Astrocyte of the cerebellum (primary cell): ENCODE data around the gene ACOXL.

Experiments used
- DNase-seq: peaks from one replicate; pipeline ENCODE4 v3.0.0-alpha.2; 2011; ENCODE audit warnings: low read depth
- H3K4me3 ChIP-seq: 2 replicates; pipeline ENCODE4 v1.5.1; 2011; ENCODE audit warnings: mild to moderate bottlenecking, low read depth, low read length, moderate library complexity
- in situ Hi-C: cut with HindIII; loops from 2 replicates; pipeline ENCODE4 v1.10.0; 2017; ENCODE audit warnings: low sequenced_read_pairs
- TF ChIP-seq, protein P1 (sequence below): IDR thresholded peaks from 2 replicates; pipeline ENCODE4 v1.5.1; 2012; ENCODE audit warnings: low read length, low read depth, moderate library complexity, mild to moderate bottlenecking; ENCODE audit errors: missing control alignments

Gene ACOXL

DNA sequence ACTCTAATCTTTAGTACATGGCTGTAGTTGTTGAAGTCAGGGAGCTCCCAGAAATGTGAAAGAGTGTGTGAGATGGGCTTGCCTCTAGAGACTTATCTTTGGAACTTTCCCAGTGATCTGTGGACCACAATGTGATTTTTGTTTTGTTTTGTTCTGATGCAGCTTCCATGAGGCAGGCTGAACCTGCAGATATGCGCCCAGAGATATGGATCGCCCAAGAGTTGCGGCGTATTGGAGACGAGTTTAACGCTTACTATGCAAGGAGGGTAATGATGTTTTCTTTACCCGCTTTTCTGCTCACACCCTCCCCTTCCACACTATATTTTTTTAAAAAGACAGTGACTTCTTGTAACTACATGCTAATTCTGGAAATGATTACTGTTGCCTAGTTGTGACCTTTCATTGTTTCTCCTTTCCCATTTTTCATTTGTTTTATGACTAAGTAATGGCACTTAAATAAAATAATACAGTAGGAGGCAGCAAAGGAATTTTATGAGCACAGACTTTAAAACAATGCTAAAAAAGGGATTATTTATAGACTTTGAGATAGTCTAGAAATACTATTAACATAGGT lies 417.6 kb downstream of the ACOXL start:
- in situ Hi-C loops = no loop called here
- DNase-seq = no peak
- TF ChIP-seq, protein P1, sequence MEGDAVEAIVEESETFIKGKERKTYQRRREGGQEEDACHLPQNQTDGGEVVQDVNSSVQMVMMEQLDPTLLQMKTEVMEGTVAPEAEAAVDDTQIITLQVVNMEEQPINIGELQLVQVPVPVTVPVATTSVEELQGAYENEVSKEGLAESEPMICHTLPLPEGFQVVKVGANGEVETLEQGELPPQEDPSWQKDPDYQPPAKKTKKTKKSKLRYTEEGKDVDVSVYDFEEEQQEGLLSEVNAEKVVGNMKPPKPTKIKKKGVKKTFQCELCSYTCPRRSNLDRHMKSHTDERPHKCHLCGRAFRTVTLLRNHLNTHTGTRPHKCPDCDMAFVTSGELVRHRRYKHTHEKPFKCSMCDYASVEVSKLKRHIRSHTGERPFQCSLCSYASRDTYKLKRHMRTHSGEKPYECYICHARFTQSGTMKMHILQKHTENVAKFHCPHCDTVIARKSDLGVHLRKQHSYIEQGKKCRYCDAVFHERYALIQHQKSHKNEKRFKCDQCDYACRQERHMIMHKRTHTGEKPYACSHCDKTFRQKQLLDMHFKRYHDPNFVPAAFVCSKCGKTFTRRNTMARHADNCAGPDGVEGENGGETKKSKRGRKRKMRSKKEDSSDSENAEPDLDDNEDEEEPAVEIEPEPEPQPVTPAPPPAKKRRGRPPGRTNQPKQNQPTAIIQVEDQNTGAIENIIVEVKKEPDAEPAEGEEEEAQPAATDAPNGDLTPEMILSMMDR = no peak
- no peak overlapping the region for H3K4me3 ChIP-seq

GRCh38 chr2:111154758-111155157 lies 422.4 kb downstream of the ACOXL start:
- no peak overlapping the region for H3K4me3 ChIP-seq
- TF ChIP-seq, protein P1 = no peak
- in situ Hi-C loops = no loop called here
- DNase-seq = no peak

DNA sequence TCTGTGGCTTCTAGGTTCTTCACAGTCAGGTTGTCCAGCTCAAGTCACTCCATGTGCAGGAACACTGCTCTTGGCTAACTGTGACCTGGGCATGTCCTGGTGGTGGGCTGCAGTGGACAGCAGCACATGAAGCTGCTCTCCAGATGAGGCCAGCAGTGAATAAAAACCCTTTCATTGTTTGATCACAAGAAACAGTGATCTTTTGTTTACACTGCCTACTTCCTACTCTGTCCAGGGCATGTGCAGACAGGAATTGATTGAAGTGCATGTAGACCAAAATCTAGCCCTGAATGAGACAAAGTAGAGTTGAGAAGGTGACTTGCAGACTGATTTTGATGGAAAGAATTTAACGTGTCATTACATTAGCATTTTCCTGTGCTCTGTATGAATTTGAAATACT lies 423.2 kb downstream of the ACOXL start:
- H3K4me3 ChIP-seq = no peak overlapping the region
- TF ChIP-seq, protein P1 = no peak
- no peak for DNase-seq
- in situ Hi-C loops = no loop called here

DNA sequence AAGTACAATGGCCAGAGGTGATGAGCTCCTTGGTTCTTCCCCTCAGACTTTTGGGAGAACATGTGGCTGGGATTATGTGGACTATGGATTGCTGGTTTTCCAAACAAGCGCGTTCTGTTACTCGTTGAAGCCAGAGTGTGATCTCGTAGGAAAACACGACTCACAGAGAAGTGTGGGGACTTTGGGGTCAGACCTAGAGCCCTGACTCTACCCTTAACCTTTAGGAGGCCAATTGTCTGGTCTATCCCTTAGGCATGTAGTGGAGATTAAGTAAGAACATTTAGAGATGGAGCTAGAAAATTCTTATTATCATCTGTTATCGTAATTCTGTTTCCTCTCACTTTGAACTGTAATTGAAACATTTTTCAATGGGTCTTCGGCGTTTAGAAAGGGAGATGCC lies 424.2 kb downstream of the ACOXL start:
- no peak for DNase-seq
- H3K4me3 ChIP-seq = no peak overlapping the region
- in situ Hi-C loops = no loop called here
- TF ChIP-seq, protein P1 = no peak

DNA sequence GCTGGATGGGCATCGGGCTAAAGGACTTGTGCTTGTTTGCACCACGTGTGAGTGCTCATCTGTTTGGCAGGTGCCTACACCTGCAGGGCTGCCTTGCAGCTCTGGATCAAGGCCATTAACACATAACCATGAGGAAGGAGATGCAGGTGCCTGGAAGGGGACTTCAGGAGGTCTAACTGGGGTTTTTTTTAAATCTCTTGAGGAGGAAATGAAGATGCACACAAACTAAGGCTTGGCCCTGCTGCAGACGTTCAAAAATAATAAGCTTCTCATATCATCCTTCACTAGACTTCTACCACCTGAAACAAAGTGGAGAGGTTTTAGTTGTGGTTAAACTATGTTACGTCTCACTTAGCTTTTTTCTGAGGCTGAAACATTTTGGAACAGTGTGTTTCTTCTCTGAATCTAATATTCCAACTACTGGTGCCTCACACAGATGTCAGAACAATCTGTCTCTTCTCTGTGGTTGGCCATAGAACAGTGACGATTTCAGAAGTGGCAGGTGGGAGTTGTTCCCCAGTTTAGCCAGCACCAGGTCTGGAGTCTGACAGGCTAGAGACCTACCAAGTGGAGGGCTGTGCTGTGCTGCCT lies 424.8 kb downstream of the ACOXL start:
- no peak overlapping the region for H3K4me3 ChIP-seq
- TF ChIP-seq, protein P1 = no peak
- DNase-seq = no peak
- in situ Hi-C loops = no loop called here

GRCh38 chr2:111157798-111158197 lies 425.4 kb downstream of the ACOXL start:
- no peak overlapping the region for H3K4me3 ChIP-seq
- DNase-seq = no peak
- in situ Hi-C loops = no loop called here
- TF ChIP-seq, protein P1 = no peak
